Mucosa of descending colon (tissue), 3 donors: Measurements from ENCODE around the gene COL11A1. TPM values are rescaled to one million over a fixed set of nuclear protein-coding genes. Genes with fewer than 3 reads are reported as not detected.

Source experiments
- ATAC-seq: fragments of 200-7000 bp; cut with Tn5 transposase; one replicate; pipeline ENCODE4 v1.9.1; 2020; ENCODE audit warnings: mild to moderate bottlenecking, moderate library complexity
- DNase-seq, 3 donors: peaks; one replicate each; pipeline ENCODE4 v3.0.0-alpha.2; 2020
- H3K36me3 ChIP-seq: fragments of 200-600 bp; one replicate; pipeline ENCODE4 v1.8.0; 2021; ENCODE audit warnings: low read depth, mild to moderate bottlenecking
- H3K4me1 ChIP-seq: fragments of 200-600 bp; one replicate; pipeline ENCODE4 v1.8.0; 2021; ENCODE audit warnings: low read depth, mild to moderate bottlenecking
- H3K4me3 ChIP-seq: fragments of 200-600 bp; one replicate; pipeline ENCODE4 v1.8.0; 2021; ENCODE audit warnings: mild to moderate bottlenecking
- H3K9me3 ChIP-seq: fragments of 200-600 bp; one replicate; pipeline ENCODE4 v1.8.0; 2021; ENCODE audit warnings: mild to moderate bottlenecking
- CTCF ChIP-seq: fragments of 200-600 bp; IDR thresholded peaks from one replicate; pipeline ENCODE4 v1.8.0; 2022; ENCODE audit warnings: antibody characterized with exemption, mild to moderate bottlenecking
- intact Hi-C, 2 donors: fragments of 100-400 bp; cut with DNase I in 1 of 2; cut with micrococcal nuclease in 1 of 2; formaldehyde crosslinking; loops; one replicate each; pipeline versions ENCODE4 v1.11.0 to v1.11.1; 2022; cut with DNase I, micrococcal nuclease
- total RNA-seq, 3 donors: library from RNA; stranded (reverse); fragmentation: NEBNext Ultra II Directional in 2 of 3; extraction: Animal tissue kit (Norgen Biotek cat#: 25700) in 2 of 3; gene quantifications; one replicate each; pipeline versions ENCODE4 v1.2.1 to v1.2.4, GENCODE V29; 2021 to 2023
- donor health status: DM: no; HTN: no; CAD: no; lungs with moderate emphysema.
- donor health status: DM: no; HTN: no; CAD: no.
- donor health status: DM: no; HTN: yes; CAD: no.

Gene COL11A1
- total RNA-seq, 3 donors from 2014 or later = 0.06 to 0.82 TPM; not detected in 1

GRCh38 chr1:102977292-102977691, 131.0 kb downstream of the COL11A1 start:
- TF ChIP-seq CTCF = no peak
- DNase-seq (no peak), ATAC-seq (no peak)
- no peaks in the 10 kb centered on the region for H3K36me3 ChIP-seq
- H3K4me1 ChIP-seq = no peaks in the 10 kb centered on the region
- H3K9me3 ChIP-seq = no peaks in the 10 kb centered on the region
- no peak overlapping the region for H3K4me3 ChIP-seq
- intact Hi-C loops = no loop called here

- intact Hi-C loops = no loop called here
- no peaks in the 10 kb centered on the region for H3K9me3 ChIP-seq
- DNase-seq (peak in 1 of 3 donors; percentile 19), ATAC-seq (no peak)
- no peak for TF ChIP-seq CTCF
- no peak overlapping the region for H3K4me3 ChIP-seq
- H3K36me3 ChIP-seq = no peaks in the 10 kb centered on the region
- no peaks in the 10 kb centered on the region for H3K4me1 ChIP-seq
Measured at GRCh38 chr1:102970496-102971078, 137.7 kb downstream of the COL11A1 start.

- ATAC-seq (no peak), DNase-seq (no peak)
- Histone ChIP-seq H3K9me3 (no peaks in the 10 kb centered on the region), H3K4me1 (no peaks in the 10 kb centered on the region), H3K4me3 (no peak overlapping the region), H3K36me3 (no peaks in the 10 kb centered on the region)
- intact Hi-C loops = no loop called here
- no peak for TF ChIP-seq CTCF
Measured at GRCh38 chr1:102967786-102968185, 140.5 kb downstream of the COL11A1 start.

GRCh38 chr1:102961549-102961948, 146.8 kb downstream of the COL11A1 start:
- no peaks in the 10 kb centered on the region for H3K4me1 ChIP-seq
- intact Hi-C loops = no loop called here
- ATAC-seq (no peak), DNase-seq (no peak)
- TF ChIP-seq CTCF = no peak
- H3K9me3 ChIP-seq = no peaks in the 10 kb centered on the region
- no peaks in the 10 kb centered on the region for H3K36me3 ChIP-seq
- no peak overlapping the region for H3K4me3 ChIP-seq

- H3K4me1 ChIP-seq = no peaks in the 10 kb centered on the region
- TF ChIP-seq CTCF = no peak
- no peaks in the 10 kb centered on the region for H3K36me3 ChIP-seq
- no peaks in the 10 kb centered on the region for H3K9me3 ChIP-seq
- no peak overlapping the region for H3K4me3 ChIP-seq
- intact Hi-C loops = no loop called here
- ATAC-seq = no peak
- no peak for DNase-seq
Measured at GRCh38 chr1:102954576-102954975, 153.7 kb downstream of the COL11A1 start.

GRCh38 chr1:102952400-102952799, 155.9 kb downstream of the COL11A1 start:
- intact Hi-C loops = no loop called here
- no peak for TF ChIP-seq CTCF
- ATAC-seq = no peak

More at GRCh38 chr1:102952400-102952799, 155.9 kb downstream of the COL11A1 start:
- no peaks in the 10 kb centered on the region for H3K36me3 ChIP-seq
- no peaks in the 10 kb centered on the region for H3K4me1 ChIP-seq
- DNase-seq = no peak
- H3K9me3 ChIP-seq = no peaks in the 10 kb centered on the region
- H3K4me3 ChIP-seq = no peak overlapping the region
